ENCODE measurements around the gene NDUFA8.
A peak's percentile ranks its signal among the peaks of the same experiment; 100 is the strongest.

Gene NDUFA8

DNA sequence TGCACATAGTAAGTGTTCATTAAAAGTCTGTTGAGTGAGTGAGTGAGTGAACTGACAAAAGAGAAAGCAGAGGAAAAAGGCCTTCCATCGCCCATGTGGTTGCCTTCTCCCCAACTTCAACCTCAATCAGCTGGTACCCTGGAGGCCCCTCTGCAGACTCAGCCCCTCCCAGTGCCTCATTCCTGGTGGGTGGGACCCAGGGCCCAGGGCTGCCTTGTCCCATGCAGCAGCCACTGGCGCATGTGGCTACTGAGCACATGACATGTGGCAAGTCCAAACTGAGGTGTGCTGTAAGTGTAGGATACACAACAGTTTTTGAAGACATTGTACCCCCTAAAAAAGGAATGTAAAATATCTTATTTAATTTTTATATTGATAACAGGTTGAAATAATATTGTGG is 29.6 kb downstream of the NDUFA8 start:
- Mint-ChIP-seq H3K4me1 (peaks cover 29% of the 10 kb centered on the region), H3K27me3 (ENCODE audit: low read depth, poor library complexity) (peaks cover 85% of the 10 kb centered on the region), H3K4me3 (no peak overlapping the region), H3K27ac (no peak overlapping the region), H3K9me3 (no peaks in the 10 kb centered on the region), H3K36me3 (ENCODE audit: low read depth) (no peaks in the 10 kb centered on the region)
- no peak for DNase-seq
- TF ChIP-seq, protein P1, sequence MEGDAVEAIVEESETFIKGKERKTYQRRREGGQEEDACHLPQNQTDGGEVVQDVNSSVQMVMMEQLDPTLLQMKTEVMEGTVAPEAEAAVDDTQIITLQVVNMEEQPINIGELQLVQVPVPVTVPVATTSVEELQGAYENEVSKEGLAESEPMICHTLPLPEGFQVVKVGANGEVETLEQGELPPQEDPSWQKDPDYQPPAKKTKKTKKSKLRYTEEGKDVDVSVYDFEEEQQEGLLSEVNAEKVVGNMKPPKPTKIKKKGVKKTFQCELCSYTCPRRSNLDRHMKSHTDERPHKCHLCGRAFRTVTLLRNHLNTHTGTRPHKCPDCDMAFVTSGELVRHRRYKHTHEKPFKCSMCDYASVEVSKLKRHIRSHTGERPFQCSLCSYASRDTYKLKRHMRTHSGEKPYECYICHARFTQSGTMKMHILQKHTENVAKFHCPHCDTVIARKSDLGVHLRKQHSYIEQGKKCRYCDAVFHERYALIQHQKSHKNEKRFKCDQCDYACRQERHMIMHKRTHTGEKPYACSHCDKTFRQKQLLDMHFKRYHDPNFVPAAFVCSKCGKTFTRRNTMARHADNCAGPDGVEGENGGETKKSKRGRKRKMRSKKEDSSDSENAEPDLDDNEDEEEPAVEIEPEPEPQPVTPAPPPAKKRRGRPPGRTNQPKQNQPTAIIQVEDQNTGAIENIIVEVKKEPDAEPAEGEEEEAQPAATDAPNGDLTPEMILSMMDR (IDR thresholded peaks at IDR 0.05): no peak

DNA sequence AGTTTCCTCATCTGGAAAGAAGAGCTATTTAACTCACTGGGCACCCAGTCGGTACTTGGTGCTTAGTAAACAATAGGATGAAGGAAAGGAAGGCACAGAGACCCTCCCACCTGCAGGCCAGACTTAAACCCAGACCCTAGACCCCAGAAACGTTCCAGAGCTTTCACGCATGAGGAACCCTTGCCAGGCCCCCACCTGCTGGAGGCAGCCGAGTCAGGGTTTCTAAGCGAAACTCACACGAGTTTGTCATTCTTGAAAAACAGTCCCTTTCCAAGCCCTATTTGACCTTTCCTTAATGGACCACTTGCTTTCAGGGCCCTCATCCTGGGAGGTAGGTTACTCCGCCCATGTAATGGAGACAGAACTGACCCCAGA is 30.6 kb downstream of the NDUFA8 start:
- Mint-ChIP-seq H3K9me3 (no peaks in the 10 kb centered on the region), H3K27me3 (ENCODE audit: low read depth, poor library complexity) (peaks cover 86% of the 10 kb centered on the region)

DNA sequence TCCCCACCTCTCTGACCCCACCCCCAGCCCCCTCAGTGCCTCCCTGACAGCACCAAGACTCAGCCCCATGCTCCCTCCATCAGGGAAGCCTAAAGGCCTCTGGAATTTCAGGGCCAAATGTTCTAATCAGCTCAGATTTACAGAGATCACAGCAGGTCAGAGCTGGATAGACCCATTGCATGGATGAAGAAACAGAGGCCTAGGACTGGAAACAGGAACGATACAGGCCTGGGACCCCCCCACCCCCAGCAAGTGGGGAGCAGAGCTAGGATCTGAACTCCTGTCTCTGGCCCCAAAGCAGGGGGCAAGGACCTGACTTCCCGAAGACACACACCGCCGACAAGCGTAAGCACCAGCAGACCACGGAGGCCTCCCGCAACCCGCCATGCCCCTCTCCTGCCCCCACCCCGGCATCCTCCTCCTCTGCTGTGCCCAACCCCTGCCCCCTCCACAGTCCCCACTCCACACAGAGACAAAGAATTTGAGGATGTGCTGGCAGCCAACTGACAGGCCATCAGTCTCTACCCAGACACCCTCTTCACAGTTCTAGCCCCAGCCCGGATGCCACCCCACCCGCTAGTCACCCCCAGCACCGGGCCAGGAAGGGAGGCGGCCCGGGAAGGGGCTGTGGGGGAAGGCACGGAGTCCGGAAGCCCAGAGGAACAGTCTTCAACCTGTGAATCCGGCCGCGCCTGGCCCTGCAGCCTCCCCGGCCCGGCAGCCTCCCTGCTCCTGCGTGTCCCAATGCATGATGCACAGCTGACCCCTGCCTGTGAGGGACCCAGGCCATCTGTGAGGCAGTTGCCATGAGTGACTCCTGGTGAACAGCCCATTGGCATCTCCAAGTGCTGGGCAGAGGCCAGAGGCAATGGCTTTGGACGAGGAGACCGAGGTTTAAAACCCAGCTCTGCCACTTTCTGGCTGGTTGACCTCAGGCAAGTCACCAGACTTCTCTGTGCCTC is 31.3 kb downstream of the NDUFA8 start:
- H3K27me3 Mint-ChIP-seq (ENCODE audit: low read depth, poor library complexity): peaks cover 87% of the 10 kb centered on the region

More for the DNA sequence above, 30.6 kb downstream of the NDUFA8 start:
- DNase-seq: no peak
- no peak overlapping the region for H3K27ac Mint-ChIP-seq
- no peak overlapping the region for H3K4me3 Mint-ChIP-seq
- TF ChIP-seq, protein P1 (IDR thresholded peaks at IDR 0.05): no peak
- H3K4me1 Mint-ChIP-seq: peaks cover 29% of the 10 kb centered on the region
- no peaks in the 10 kb centered on the region for H3K36me3 Mint-ChIP-seq (ENCODE audit: low read depth)

DNA sequence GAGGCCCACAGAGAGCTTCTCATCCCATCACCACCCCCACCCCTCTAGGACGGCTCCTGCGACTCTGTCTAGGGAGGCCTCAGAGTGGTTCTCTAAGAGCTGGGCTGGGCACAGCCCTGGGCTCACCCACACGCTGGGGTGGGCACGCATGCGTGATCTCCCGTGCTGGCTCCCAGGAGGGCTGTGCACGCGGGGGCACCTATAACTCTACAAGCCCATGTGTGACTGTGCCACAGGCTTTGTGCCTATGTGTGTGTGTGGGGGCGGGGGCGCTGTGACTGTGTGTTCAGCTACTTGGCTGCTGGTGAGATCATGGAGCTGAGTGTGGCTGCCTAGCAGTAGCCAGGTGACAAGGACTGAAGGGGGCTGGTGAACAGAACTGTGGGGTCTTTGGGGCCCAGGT is 32.2 kb downstream of the NDUFA8 start:
- DNase-seq: no peak
- peaks cover 29% of the 10 kb centered on the region for H3K4me1 Mint-ChIP-seq
- H3K27ac Mint-ChIP-seq: no peak overlapping the region
- H3K9me3 Mint-ChIP-seq: no peaks in the 10 kb centered on the region
- TF ChIP-seq, protein P1 (IDR thresholded peaks at IDR 0.05): no peak
- H3K36me3 Mint-ChIP-seq (ENCODE audit: low read depth): no peaks in the 10 kb centered on the region
- no peak overlapping the region for H3K4me3 Mint-ChIP-seq
- peaks cover 89% of the 10 kb centered on the region for H3K27me3 Mint-ChIP-seq (ENCODE audit: low read depth, poor library complexity)

More for the DNA sequence above, 31.3 kb downstream of the NDUFA8 start:
- DNase-seq: no peak
- Mint-ChIP-seq H3K4me1 (peaks cover 29% of the 10 kb centered on the region), H3K4me3 (no peak overlapping the region), H3K9me3 (no peaks in the 10 kb centered on the region), H3K27ac (no peak overlapping the region), H3K36me3 (ENCODE audit: low read depth) (no peaks in the 10 kb centered on the region)
- TF ChIP-seq, protein P1 (IDR thresholded peaks at IDR 0.05): no peak

DNA sequence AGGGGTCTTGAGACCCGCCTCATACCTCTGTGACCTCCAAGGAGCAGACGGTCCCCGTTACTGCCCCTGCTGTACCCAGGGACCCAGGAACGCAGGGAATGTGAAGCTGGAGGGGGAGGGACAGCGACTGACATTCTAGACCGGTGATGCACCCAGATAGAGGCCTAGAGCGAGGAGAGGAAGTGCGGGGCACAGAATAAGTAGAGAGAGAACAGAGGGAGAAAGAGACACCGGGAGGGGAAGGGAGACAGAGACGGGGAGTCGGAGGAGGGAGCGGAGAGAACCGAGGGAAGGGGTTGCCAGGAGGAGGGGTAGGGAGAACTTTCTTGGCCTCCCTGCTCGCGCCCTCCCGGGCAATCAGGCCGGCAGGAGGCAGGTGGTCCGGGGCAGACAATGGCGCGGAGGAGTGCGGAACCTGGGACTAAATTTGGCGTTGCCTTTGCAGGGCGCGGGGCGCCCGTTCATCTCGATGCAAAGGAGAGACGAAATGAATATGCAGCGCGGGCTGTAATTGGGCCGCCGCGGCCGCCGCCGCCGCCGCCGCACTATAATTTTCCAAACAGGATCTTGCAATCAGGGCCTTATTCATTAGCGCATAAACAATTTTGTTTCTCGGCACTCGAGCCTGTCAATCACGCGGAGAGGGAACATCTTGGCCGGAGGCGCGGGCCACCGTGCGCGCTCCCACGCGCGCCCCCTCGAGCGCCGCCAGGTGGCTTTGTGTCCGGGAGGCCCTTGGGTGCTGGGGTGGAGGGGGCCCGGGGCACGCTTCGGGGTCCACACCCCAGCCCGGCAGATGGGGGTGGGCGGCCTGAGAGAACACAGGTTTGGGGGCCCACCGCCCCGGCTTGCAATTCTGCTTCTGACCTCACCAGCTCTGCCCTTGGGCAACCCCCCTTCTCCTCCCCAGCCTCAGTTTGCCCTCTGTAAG is 33.0 kb downstream of the NDUFA8 start:
- Mint-ChIP-seq H3K9me3 (no peaks in the 10 kb centered on the region), H3K27me3 (ENCODE audit: low read depth, poor library complexity) (peaks cover 86% of the 10 kb centered on the region), H3K4me1 (peaks cover 22% of the 10 kb centered on the region), H3K4me3 (peak overlapping the region; percentile 78), H3K27ac (no peak overlapping the region), H3K36me3 (ENCODE audit: low read depth) (no peaks in the 10 kb centered on the region)
- TF ChIP-seq, protein P1 (IDR thresholded peaks at IDR 0.05): no peak
- DNase-seq: peak; percentile 27

Data from nephron progenitor cell (in vitro differentiated cells).